ENCODE results near the gene CRTAC1. TPM values are rescaled to one million over a fixed set of nuclear protein-coding genes. Genes with fewer than 3 reads are reported as not detected.

The CRTAC1 gene
- total RNA-seq, 4 donors from 2014 or later, result 17.5 to 35.1 (median 22.9) TPM

DNA sequence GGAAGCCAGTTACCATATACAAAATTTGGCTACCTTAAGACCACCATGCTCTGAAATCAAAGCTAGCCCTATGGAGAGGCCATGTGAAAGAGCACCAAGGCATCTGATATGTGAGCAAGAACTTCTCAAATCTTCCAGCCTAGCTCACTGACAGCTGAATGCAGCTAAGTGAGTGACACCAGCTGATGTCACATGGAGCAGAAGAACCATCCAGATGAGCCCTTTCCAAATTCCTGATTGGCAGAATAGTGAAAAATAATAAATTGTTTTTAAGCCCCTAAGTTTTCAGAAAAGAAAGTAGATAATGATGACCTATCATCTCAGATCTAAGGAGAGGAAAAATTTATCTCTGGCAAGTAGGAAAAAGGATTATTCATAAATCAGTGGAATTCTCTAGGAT lies 85.6 kb downstream of the CRTAC1 start:
- Histone ChIP-seq H3K9me3 (peaks cover 0 to 10% (median 0%) of the 10 kb centered on the region in 4 donors), H3K36me3 (no peaks in the 10 kb centered on the region), H3K4me3 (no peak overlapping the region), H3K27ac (no peak overlapping the region), H3K4me1 (no peaks in the 10 kb centered on the region), H3K27me3 (no peaks in the 10 kb centered on the region)
- no peak for DNase-seq (ENCODE audit: low spot score in 2 of 2)
- TF ChIP-seq POLR2A (IDR thresholded peaks at IDR 0.05) (no peak), EP300 (IDR thresholded peaks at IDR 0.05) (no peak)
- TF ChIP-seq, protein P1, sequence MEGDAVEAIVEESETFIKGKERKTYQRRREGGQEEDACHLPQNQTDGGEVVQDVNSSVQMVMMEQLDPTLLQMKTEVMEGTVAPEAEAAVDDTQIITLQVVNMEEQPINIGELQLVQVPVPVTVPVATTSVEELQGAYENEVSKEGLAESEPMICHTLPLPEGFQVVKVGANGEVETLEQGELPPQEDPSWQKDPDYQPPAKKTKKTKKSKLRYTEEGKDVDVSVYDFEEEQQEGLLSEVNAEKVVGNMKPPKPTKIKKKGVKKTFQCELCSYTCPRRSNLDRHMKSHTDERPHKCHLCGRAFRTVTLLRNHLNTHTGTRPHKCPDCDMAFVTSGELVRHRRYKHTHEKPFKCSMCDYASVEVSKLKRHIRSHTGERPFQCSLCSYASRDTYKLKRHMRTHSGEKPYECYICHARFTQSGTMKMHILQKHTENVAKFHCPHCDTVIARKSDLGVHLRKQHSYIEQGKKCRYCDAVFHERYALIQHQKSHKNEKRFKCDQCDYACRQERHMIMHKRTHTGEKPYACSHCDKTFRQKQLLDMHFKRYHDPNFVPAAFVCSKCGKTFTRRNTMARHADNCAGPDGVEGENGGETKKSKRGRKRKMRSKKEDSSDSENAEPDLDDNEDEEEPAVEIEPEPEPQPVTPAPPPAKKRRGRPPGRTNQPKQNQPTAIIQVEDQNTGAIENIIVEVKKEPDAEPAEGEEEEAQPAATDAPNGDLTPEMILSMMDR (IDR thresholded peaks at IDR 0.05), result no peak

DNA sequence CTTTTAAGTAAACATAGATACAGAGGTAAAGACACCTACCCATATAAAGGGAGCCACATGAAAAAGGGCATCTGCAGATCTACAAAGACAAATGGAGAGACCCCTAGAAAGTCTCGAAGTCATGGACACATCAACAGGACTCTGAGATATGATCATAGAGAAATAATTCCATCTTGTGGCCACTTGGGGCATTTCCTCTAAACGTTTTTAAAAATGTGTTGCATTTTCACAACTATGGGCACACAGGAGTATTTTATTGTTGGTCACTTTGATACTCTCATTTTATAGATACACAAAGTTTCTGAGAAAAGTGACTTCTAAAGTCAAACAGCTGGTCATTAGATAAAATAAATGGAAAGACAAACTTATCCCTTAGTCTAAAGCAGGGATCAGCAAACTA lies 87.1 kb downstream of the CRTAC1 start:
- Histone ChIP-seq H3K27me3 (no peaks in the 10 kb centered on the region), H3K9me3 (peaks cover 0 to 10% (median 0%) of the 10 kb centered on the region in 4 donors), H3K36me3 (no peaks in the 10 kb centered on the region), H3K4me1 (no peaks in the 10 kb centered on the region), H3K4me3 (no peak overlapping the region), H3K27ac (no peak overlapping the region)
- DNase-seq (ENCODE audit: low spot score in 2 of 2), result no peak
- 73 to 81% methylated on average over 2 of the region's 2 CpGs for WGBS, 2 donors
- TF ChIP-seq, protein P1 (IDR thresholded peaks at IDR 0.05), result no peak
- no peak for TF ChIP-seq POLR2A (IDR thresholded peaks at IDR 0.05)
- no peak for TF ChIP-seq EP300 (IDR thresholded peaks at IDR 0.05)

DNA sequence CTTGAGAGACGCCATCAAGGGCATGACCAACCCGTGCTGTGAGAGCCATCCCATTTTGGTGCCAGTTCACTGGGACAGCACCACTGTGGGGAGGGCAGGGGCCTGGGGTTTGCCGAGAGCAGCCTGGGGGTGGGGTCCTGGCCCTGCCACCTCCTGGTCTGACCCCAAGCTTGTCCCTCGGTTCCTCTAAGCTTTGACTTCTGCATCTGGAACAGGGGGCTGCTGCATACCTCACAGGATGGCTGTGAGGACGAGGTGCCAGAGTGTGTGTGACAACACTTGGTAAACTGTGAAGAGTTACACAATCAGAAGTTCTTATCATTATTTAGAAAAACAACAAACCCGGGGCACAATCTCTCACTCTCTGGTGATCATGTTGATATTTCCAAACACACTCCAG lies 89.9 kb downstream of the CRTAC1 start:
- Histone ChIP-seq H3K4me3 (no peak overlapping the region), H3K9me3 (peaks cover 0 to 10% (median 0%) of the 10 kb centered on the region in 4 donors), H3K4me1 (no peaks in the 10 kb centered on the region), H3K36me3 (no peaks in the 10 kb centered on the region), H3K27me3 (no peaks in the 10 kb centered on the region), H3K27ac (no peak overlapping the region)
- no peak for DNase-seq (ENCODE audit: low spot score in 2 of 2)
- WGBS, 2 donors, result 38 to 46% methylated on average over 4 to 5 of the region's 6 CpGs
- TF ChIP-seq POLR2A (IDR thresholded peaks at IDR 0.05), result no peak

GRCh38 chr10:97939446-97939990 lies 90.9 kb downstream of the CRTAC1 start:
- no peak overlapping the region for H3K4me3 ChIP-seq
- no peak for DNase-seq (ENCODE audit: low spot score in 2 of 2)
- TF ChIP-seq EP300 (IDR thresholded peaks at IDR 0.05) (no peak), POLR2A (IDR thresholded peaks at IDR 0.05) (no peak)
- TF ChIP-seq, protein P1 (IDR thresholded peaks at IDR 0.05), result no peak
- WGBS, 2 donors, result 33 to 35% methylated on average over 5 of the region's 5 CpGs
- peaks cover 0 to 4% (median 0%) of the 10 kb centered on the region in 4 donors for H3K9me3 ChIP-seq
- H3K27ac ChIP-seq, result no peak overlapping the region
- no peaks in the 10 kb centered on the region for H3K36me3 ChIP-seq
- H3K4me1 ChIP-seq, result no peaks in the 10 kb centered on the region
- no peaks in the 10 kb centered on the region for H3K27me3 ChIP-seq

GRCh38 chr10:97937928-97938327 lies 92.5 kb downstream of the CRTAC1 start:
- Histone ChIP-seq H3K9me3 (no peaks in the 10 kb centered on the region), H3K36me3 (no peaks in the 10 kb centered on the region), H3K27me3 (no peaks in the 10 kb centered on the region), H3K4me1 (no peaks in the 10 kb centered on the region), H3K4me3 (no peak overlapping the region), H3K27ac (no peak overlapping the region)
- no peak for TF ChIP-seq EP300 (IDR thresholded peaks at IDR 0.05)
- TF ChIP-seq, protein P1 (IDR thresholded peaks at IDR 0.05), result no peak
- no peak for TF ChIP-seq POLR2A (IDR thresholded peaks at IDR 0.05)
- WGBS, 2 donors, result 67 to 80% methylated on average over 8 of the region's 8 CpGs
- DNase-seq (ENCODE audit: low spot score in 2 of 2), result no peak

DNA sequence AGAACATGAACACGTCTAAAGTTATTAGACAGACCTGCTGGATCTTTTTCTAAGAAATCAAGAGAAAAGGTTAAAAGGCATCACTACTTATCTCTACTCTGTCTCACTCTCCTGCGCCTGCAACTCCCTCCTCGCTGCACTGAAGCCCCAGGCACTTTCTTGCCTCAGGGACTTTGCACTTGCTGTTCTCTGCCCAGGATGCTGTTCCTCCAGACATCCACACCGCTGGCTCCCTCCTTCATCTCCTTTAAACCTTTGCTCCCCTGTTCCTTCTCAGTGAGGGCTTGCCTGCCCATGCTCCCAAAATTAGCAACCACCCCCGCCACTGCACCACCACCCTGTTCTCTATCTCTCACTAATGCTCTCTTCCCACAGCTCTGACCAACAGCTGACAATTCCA lies 93.4 kb downstream of the CRTAC1 start:
- WGBS, 2 donors, result 76 to 83% methylated on average over 5 of the region's 5 CpGs
- DNase-seq (ENCODE audit: low spot score in 2 of 2), result no peak
- TF ChIP-seq POLR2A (IDR thresholded peaks at IDR 0.05), result no peak
- TF ChIP-seq, protein P1 (IDR thresholded peaks at IDR 0.05), result no peak
- no peak for TF ChIP-seq EP300 (IDR thresholded peaks at IDR 0.05)
- Histone ChIP-seq H3K36me3 (no peaks in the 10 kb centered on the region), H3K4me1 (no peaks in the 10 kb centered on the region), H3K9me3 (no peaks in the 10 kb centered on the region), H3K27ac (no peak overlapping the region), H3K27me3 (no peaks in the 10 kb centered on the region), H3K4me3 (no peak overlapping the region)
